HG03139 (cell line): Measurements from ENCODE around the gene HCRTR2.
"Not testable (repeated sequence)": the region's sequence is repeated elsewhere in the genome, so short reads cannot be mapped to it uniquely, and the experiment has no call there.

ENCODE experiments used
- ATAC-seq: cut with Tn5 transposase; IDR thresholded peaks from one replicate; pipeline ENCODE4 v1.9.1; 2021; ENCODE audit not compliant: unreplicated experiment

Gene HCRTR2

GRCh38 chr6:55210952-55211351, 36.6 kb downstream of the HCRTR2 start:
- no peak for ATAC-seq

GRCh38 chr6:55212156-55212555, 37.8 kb downstream of the HCRTR2 start:
- no peak for ATAC-seq

- ATAC-seq, result no peak
Measured at GRCh38 chr6:55220961-55221360, 46.6 kb downstream of the HCRTR2 start.

GRCh38 chr6:55227862-55228261, 53.5 kb downstream of the HCRTR2 start:
- no peak for ATAC-seq

- no peak for ATAC-seq
Measured at GRCh38 chr6:55239099-55239498, 64.8 kb downstream of the HCRTR2 start.

- not testable (repeated sequence) for ATAC-seq
Measured at GRCh38 chr6:55240975-55241605, 66.8 kb downstream of the HCRTR2 start.

GRCh38 chr6:55250400-55250799, 76.1 kb downstream of the HCRTR2 start:
- no peak for ATAC-seq

GRCh38 chr6:55255113-55255512, 80.8 kb downstream of the HCRTR2 start:
- ATAC-seq, result no peak

GRCh38 chr6:55260181-55260580, 85.9 kb downstream of the HCRTR2 start:
- ATAC-seq, result no peak

- no peak for ATAC-seq
Measured at GRCh38 chr6:55265409-55266114, 91.2 kb downstream of the HCRTR2 start.

- no peak for ATAC-seq
Measured at GRCh38 chr6:55266896-55267295, 92.6 kb downstream of the HCRTR2 start.

- no peak for ATAC-seq
Measured at GRCh38 chr6:55276745-55277530, 102.6 kb downstream of the HCRTR2 start.

- no peak for ATAC-seq
Measured at GRCh38 chr6:55277646-55278045, 103.3 kb downstream of the HCRTR2 start.

- no peak for ATAC-seq
Measured at GRCh38 chr6:55281215-55281614, 106.9 kb downstream of the HCRTR2 start.

GRCh38 chr6:55282115-55282514, 107.8 kb downstream of the HCRTR2 start:
- no peak for ATAC-seq

- no peak for ATAC-seq
Measured at GRCh38 chr6:55286824-55287223, 112.5 kb downstream of the HCRTR2 start.

- no peak for ATAC-seq
Measured at GRCh38 chr6:55290736-55291135, 116.4 kb downstream of the HCRTR2 start.

- no peak for ATAC-seq
Measured at GRCh38 chr6:55293116-55293515, 118.8 kb downstream of the HCRTR2 start.

GRCh38 chr6:55297214-55297613, 122.9 kb downstream of the HCRTR2 start:
- ATAC-seq, result not testable (repeated sequence)

- no peak for ATAC-seq
Measured at GRCh38 chr6:55299286-55299985, 125.1 kb downstream of the HCRTR2 start.

GRCh38 chr6:55304747-55305146, 130.4 kb downstream of the HCRTR2 start:
- ATAC-seq, result no peak
